ENCODE data around the gene ERLEC1.

- TF ChIP-seq CTCF (IDR thresholded peaks at IDR 0.05; ENCODE audit: insufficient read depth, low read depth, low read length) (no peak), EZH2 (IDR thresholded peaks at IDR 0.05; ENCODE audit: insufficient read depth, low read length) (no peak)
These were observed at the start of gene ERLEC1, which contains the start of gene ASB3 for GRCh38 chr2:53786705-53787613.

Data from astrocyte (in vitro differentiated cells and primary cell).